T47D (cell line): ENCODE measurements around the gene ANKH.
"Not testable (repeated sequence)": the region's sequence is repeated elsewhere in the genome, so short reads cannot be mapped to it uniquely, and the experiment has no call there.

Source experiments
- DNase-seq, 2 experiments: peaks; one replicate each; pipeline versions ENCODE4 v3.0.0 to v3.0.0-alpha.2; 2011 to 2012; ENCODE audit warnings: low read depth in 1 of 2, low spot score in 1 of 2
- JUND ChIP-seq: IDR thresholded peaks from 2 replicates; pipeline ENCODE4 v1.6.1; 2012; ENCODE audit warnings: low read depth
- in situ Hi-C: cut with HindIII; loops from 2 replicates; pipeline ENCODE4 v1.10.0; 2016; ENCODE audit warnings: low sequenced_read_pairs, low pct_unique_long_range_greater_than_20kb

Gene ANKH

GRCh38 chr5:14871214-14872069 lies at the start of gene ANKH:
Gene ANKH, minus strand, starts transcription at chr5:14871778. Its CDS starts 331 bp downstream, at chr5:14871447.
- TF ChIP-seq JUND, result no peak
- peak; percentile 39 to 49 for DNase-seq
- in situ Hi-C loops, result no loop called here

GRCh38 chr5:14920121-14920520 lies 48.5 kb upstream of the ANKH start:
- no peak for DNase-seq
- TF ChIP-seq JUND, result no peak
- in situ Hi-C loops, result no loop called here

- in situ Hi-C loops, DNase-seq: not testable (repeated sequence)
These were observed 47.5 kb upstream of the ANKH start for GRCh38 chr5:14919106-14919505.

GRCh38 chr5:14917719-14918118 lies 46.1 kb upstream of the ANKH start:
- in situ Hi-C loops, result no loop called here
- TF ChIP-seq JUND, result no peak
- DNase-seq, result no peak

GRCh38 chr5:14915291-14915952 lies 43.8 kb upstream of the ANKH start:
- in situ Hi-C loops, result no loop called here
- no peak for DNase-seq
- TF ChIP-seq JUND, result no peak

GRCh38 chr5:14914623-14915260 lies 43.2 kb upstream of the ANKH start:
- DNase-seq, result no peak
- TF ChIP-seq JUND, result no peak
- in situ Hi-C loops, result no loop called here

- in situ Hi-C loops, result no loop called here
- no peak for TF ChIP-seq JUND
- peak in 1 of 2 experiments; percentile 9 for DNase-seq
These were observed 42.6 kb upstream of the ANKH start for GRCh38 chr5:14914193-14914592.

- DNase-seq, result no peak
- TF ChIP-seq JUND, result no peak
- in situ Hi-C loops, result no loop called here
These were observed 41.5 kb upstream of the ANKH start for GRCh38 chr5:14913096-14913495.

- TF ChIP-seq JUND, result no peak
- DNase-seq, result no peak
- in situ Hi-C loops, result no loop called here
These were observed 40.6 kb upstream of the ANKH start for GRCh38 chr5:14912206-14912605.

GRCh38 chr5:14909369-14909768 lies 37.8 kb upstream of the ANKH start:
- no peak for DNase-seq
- no peak for TF ChIP-seq JUND
- in situ Hi-C loops, result no loop called here

GRCh38 chr5:14908172-14908571 lies 36.6 kb upstream of the ANKH start:
- TF ChIP-seq JUND, result no peak
- in situ Hi-C loops, result no loop called here
- no peak for DNase-seq

- in situ Hi-C loops, result no loop called here
- no peak for DNase-seq
- TF ChIP-seq JUND, result no peak
These were observed 35.0 kb upstream of the ANKH start for GRCh38 chr5:14906628-14907027.

GRCh38 chr5:14902826-14903560 lies 31.4 kb upstream of the ANKH start:
- TF ChIP-seq JUND, result no peak
- in situ Hi-C loops, result no loop called here
- no peak for DNase-seq
